HG02678 (cell line): ENCODE measurements around the gene SIAH3.

ENCODE experiments used
- ATAC-seq: cut with Tn5 transposase; IDR thresholded peaks from one replicate; pipeline ENCODE4 v1.9.1; 2021; ENCODE audit warnings: mild to moderate bottlenecking, moderate library complexity; ENCODE audit not compliant: unreplicated experiment

Gene SIAH3

DNA sequence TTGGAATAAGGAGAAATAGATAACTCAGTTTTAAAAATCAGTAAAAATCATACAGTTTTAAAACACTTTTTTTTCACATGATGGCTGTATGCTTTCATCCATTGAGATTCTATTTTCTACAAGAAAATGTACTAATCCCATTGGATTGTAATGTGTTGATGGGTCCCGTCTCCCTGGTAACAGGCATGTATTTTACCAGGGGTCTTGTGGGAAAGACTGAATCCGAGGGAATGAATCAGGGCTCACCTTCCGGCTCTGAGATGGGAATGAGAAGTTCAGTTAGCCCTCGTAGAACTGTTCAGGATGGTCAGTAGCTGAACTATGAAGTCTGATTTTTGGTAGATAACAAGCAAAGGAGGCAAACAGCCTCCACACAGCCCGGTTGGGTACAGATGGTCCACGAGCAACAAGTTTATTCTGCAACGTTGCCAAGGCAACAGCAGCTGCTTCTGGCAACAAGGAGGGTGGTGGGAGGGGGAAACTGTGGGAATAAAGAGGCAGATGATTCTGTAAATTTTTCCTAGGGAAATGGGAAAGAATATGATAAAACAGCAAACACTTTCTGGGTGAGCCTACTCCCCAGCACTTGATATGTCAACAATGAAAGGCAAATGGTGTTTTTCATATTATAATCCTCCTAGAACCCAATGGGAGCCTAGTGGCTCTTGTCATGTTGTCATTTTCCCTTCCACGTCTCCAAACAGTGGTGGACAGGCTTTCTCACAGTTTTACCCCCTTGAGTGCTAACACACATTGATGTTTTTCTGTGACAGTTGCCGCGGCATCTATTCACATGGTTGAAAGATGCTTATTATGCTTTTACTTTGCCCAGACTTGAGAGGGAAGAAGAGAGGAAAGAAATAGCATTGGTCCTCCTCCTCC, 12.4 kb upstream of the SIAH3 start:
- no peak for ATAC-seq

DNA sequence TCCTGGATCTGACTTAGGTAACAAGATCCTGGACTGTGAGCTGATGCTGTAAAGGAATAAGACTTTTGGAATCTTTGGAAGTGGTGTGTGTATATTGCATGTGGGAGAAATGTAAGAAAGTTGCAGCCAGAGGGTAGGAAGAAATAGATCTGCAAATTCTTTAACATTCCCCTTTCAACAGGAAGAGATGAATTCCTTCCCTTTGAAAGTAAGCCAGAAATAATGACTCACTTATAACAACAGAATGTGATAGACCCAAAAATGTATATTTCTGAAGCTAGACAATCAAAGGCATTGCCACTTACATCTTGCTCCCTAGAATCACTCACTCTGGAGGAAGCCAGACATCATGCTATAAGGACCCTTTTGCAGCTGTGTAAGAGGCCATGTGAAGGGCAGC, 9.8 kb upstream of the SIAH3 start:
- ATAC-seq: no peak

DNA sequence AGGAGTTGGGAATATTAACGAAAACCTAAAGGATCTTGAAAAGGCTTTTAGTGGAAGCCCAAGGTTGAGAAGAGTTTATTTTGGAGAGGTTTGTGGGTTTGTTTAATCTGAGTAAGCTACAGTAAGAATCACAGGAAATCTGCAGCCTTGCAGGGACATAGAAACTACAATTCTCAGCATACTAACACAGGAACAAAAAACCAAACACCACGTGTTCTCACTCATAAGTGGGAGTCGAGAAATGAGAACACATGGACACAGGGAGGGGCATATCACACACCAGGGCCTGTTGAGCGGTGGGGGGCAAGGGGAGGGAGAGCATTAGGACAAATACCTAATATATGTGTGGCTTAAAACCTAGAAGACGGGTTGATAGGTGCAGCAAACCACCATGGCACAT, 8.7 kb upstream of the SIAH3 start:
- no peak for ATAC-seq

DNA sequence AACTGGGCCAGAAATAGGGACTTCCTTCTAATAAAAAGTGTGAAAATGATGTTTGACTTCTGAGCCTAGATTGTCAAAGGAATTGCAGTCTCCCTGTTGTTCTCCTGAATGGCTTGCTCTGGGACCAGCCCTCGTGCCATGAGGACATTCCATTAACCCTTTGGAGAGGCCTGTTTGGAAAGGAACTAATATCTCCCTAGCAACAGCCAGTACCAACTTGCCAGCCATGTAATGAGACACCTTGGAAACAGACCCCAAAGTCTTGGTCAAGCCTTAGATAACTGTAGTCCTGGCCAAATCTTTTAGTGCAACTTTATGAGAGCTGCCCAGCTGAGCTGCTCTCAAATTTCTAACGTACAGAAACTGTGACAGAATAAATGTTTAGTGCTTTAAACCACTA, 8.2 kb upstream of the SIAH3 start:
- no peak for ATAC-seq

- no peak for ATAC-seq
Measured at GRCh38 chr13:45852494-45852893, 941 bp upstream of the SIAH3 start.

- no peak for ATAC-seq
Measured at GRCh38 chr13:45851956-45852355, 403 bp upstream of the SIAH3 start.

DNA sequence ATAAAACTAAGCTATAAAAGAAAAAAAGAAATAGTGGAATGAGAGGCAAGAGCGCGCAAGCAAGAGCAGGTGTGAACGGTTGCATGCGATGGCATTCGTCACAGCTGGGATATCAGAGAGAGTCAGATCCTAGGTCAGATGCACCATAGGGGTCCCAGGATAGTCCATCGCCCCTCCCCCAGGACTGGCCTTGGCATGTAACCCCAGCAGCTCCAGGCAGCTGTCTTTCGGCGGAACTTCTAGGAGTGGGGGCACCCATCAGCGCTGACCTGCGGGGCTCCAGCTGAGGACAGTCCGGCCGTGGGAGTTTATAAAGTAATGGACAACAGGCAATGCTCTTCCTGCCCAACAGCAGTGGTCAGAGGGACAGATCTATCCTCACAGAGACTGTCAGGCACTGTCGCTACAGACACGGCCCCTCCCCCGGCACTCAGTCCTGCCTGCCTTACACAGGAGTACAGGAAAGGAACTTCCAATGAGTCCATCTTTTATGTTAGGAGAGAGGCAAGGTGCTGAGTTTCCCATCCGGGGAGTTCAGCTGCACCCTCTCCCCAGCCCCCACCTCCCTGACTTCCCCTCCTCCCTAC, 1.4 kb downstream of the SIAH3 start:
- no peak for ATAC-seq

DNA sequence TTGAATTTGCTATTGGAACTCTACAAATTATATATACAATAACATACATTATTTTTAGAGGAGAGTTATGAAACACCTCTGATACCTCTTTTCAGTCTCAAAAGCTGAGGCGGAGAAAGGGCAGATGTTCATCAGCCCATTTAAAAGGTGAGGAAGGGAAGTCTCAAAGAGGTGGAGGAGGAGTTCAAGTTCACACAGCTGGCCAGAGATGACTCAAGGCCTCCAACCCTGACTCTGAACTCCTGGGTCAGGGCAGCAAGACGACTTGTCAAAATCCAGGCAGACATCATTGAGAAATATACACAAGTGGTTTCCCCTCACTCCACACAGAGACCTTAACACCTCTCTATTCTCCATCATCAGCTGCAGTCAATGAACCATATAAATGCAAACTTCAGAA, 2.1 kb downstream of the SIAH3 start:
- no peak for ATAC-seq

- no peak for ATAC-seq
Measured at GRCh38 chr13:45847554-45848224, 3.9 kb downstream of the SIAH3 start.

DNA sequence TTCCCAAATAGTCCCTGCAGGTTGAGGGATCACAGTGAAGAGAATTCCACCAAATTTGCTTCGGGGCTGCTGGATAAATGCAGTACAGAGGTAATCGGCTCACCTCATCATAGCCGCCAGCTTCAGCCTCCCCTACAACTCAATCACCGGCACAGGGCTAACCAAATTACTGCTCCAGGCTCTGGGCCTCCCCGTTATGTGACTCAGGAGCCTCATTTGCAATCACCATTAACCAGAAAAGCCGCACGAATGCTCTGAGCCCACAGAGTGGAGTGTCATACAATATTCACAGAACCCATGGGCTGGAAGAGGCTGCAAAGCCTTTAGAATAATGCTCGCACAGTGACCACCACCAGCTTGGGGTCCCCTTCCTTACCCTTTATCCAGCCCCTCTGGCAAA, 4.9 kb downstream of the SIAH3 start:
- no peak for ATAC-seq

GRCh38 chr13:45838171-45838745, 13.3 kb downstream of the SIAH3 start:
- no peak for ATAC-seq

DNA sequence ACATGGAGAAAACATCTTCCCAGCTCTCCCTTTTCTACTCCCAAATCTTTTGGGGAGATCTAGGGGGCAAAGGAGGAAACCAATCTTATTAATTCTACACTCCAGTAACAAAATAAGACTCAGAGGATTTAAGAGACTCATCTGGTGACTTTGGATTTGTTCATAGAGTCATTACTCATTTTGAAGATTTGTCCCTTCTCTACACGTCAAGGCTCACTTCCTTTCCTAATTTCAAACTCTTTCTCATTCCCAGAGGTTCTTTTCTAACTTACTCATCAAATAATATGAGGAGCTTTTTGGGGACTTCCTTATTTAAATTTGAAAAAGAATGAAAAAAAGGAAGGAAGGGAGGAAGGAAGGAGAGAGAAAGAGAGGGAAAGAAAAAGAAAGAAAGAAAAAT, 14.4 kb downstream of the SIAH3 start:
- ATAC-seq: no peak

DNA sequence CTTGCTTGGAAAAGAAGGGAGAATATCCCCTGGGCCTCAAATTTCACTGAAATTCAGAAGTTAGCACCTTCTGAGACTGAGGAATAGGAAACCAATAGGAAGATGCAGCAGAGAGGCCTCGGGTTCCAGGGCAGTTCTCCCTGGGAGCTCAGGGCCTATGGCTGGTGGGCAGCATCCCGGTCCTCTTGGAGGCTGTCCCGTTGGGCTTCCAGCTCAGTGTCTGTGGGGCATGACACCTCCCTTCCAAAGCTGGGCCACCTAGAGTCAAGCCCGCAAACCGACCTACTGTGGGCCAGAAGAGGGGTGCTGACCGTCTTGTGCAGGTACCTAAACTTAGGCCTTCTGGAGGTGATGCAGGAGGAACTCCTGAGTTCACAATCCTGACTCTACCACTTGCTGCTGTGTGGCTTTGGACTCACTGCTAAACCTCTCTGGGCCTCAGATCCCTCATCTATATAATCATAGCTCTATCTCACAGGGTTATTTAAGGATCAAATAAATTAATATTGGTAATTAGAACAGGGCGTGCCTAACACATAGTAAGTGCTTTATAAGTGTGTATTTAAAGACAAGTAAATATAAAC, 17.1 kb downstream of the SIAH3 start:
- ATAC-seq: no peak

DNA sequence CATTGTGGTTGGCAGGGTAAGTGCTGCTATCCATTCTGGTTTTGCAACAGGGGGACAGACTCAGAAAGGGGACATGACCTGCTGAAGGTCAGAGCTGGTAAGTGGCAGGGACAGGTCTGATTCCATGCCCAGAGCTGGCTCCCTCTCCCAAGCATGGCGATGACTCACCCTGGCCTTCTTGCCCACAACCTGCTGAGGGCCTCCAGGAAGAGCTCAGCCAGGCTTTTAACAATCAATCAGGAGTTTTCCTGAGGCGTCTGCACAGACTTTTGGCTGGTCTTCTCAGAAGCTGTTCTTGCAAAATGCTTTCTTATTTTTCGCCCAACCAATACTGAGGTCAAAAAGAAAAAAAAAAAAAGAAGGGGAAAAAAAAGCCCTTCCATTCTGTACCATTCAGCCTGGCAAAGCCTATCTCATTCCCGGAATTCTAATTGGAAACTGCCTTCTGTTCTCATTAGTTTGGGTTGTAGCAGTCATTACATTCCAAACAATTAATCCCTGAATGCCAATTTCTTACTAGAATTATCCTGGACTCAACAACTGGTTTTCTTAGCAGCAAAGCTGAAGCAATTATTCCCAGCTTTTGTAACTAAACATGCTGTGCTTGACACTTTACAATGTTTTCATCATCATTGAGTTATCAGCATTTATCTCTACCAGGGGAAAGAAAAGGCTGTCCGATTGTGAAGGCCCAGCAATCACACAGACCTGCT, 17.7 kb downstream of the SIAH3 start:
- no peak for ATAC-seq

DNA sequence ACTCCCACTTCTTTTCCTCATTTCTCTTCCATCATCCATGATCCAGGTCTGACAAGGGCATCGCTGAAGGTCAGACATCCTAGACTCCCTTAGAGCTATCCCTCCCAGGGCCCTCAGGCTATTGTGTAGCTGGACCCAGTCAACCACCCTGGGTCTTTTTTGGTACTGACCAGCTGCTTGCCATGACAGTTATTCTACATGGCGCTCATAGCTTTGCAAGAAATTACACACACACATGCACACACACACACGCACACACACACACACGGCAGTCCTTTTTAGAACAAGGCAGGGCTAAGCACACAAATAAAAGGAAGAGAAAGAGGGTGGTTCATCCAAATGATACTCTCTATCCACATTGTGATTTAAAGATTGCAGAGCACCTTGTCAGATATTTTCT, 18.3 kb downstream of the SIAH3 start:
- ATAC-seq: no peak

DNA sequence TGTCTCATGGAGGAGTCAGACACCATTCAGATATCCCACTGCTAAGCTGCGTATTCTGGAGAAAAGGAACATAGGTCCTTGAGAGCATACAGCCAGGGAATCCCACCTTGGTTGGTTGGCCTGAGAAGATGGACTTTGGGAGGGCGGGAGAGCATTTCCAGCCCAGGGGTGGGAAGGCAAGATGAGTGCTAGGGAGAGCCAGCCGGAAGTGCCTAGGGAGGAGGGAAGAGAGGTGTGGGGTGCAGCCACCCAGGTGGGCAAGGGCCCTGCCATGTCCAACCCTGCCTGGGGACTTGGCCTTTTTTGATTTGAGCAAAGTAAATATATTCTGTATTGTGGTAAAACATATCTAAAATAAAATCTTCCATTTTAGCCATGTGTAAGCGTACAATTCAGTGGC, 19.7 kb downstream of the SIAH3 start:
- ATAC-seq: no peak

- ATAC-seq: no peak
Measured at GRCh38 chr13:45830121-45830520, 21.4 kb downstream of the SIAH3 start.

DNA sequence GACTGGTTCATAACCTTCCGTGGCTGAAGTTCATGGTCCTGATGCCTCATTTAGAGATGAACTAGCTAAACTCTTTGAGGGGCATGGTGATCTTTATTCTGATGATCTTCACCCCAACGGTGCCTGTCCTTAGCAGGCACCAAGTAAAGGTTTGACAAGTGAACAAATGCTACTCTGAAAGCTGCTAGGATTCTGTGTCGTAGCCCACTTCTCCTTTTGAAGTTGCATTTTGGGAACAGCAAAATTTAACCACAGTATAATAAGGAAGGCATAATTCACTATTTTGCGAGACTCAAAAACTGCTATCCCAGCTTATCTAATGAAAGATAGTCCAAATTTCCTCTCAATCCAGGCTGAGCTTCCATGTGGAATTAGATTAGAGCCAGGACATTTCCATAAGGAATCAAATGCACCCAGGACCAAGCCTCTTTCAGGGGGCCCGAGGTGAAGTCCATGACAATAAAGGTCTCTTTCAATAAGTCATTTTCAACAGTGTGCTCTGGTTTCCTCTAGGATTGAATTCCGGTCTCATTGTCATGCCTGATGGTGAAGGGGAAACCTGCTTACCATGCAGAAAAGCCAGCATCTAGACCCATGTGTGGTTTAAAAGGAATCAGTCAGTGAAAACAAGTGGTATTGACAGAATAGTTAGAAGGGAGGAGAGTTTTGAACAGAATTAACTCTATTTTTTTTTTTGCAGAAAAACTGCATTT, 23.1 kb downstream of the SIAH3 start:
- ATAC-seq: no peak

DNA sequence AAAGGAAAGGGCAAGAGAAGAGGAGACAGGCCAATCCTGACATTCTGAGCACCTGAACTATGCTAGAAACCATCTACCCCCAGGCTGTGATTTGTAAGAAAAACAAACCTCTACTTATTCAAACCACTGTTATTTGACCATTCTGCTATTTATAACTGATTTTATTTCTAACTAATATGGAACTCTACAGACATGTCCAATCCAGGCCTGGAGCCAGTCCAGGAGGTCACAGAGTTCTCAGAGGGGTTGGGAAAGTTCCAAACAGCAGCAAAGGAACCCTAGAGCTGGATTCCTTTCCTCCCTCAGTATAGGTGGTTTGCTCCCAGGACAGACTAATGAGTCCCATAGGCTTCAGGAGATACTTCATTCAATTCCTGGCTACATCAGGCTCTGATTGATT, 24.2 kb downstream of the SIAH3 start:
- no peak for ATAC-seq

GRCh38 chr13:45826731-45827130, 24.8 kb downstream of the SIAH3 start:
- peak; percentile 77 for ATAC-seq
